GM12878 (cell line): ENCODE results near the gene ZNF513. TPM values are rescaled to one million over a fixed set of nuclear protein-coding genes. Genes with fewer than 3 reads are reported as not detected.

Experiments used
- ATAC-seq: fragments of 200-7000 bp; cut with Tn5 transposase; 3 replicates; pipeline ENCODE4 v1.9.1; 2020; ENCODE audit warnings: mild to moderate bottlenecking, moderate library complexity
- BruUV-seq: library from RNA; stranded (reverse); fragments of 400-500 nt; replicated peaks from 2 replicates; lab custom pipeline; 2021; lab: Mats Ljungman, UMichigan
- CTCF ChIA-PET: fragments of 300-600 bp; sonication (Branson Sonifier 250); formaldehyde crosslinking; extraction: SDS; loops from one replicate; lab custom pipeline; 2021; ENCODE audit warnings: inconsistent platforms; lab: Yijun Ruan, JAX
- POLR2A ChIA-PET: fragments of 350-600 bp; formaldehyde crosslinking; extraction: SDS; loops from one replicate; lab custom pipeline; 2021; ENCODE audit warnings: inconsistent platforms; lab: Charles Lee
- RAD21 ChIA-PET: fragments of 300-600 bp; sonication (Branson Sonifier 250); formaldehyde crosslinking; loops from one replicate; lab custom pipeline; 2023; ENCODE audit warnings: antibody characterized with exemption; ENCODE audit not compliant: unreplicated experiment; lab: Charles Lee
- SMC1A ChIA-PET: fragments of 300-600 bp; sonication (Branson Sonifier 250); formaldehyde crosslinking; loops from one replicate; lab custom pipeline; 2023; ENCODE audit not compliant: unreplicated experiment, uncharacterized antibody; lab: Charles Lee
- DNase-seq: peaks from one replicate; pipeline ENCODE4 v3.0.0-alpha.2; 2011; ENCODE audit warnings: low read depth, low spot score
- FAIRE-seq: peaks from 3 replicates; lab custom pipeline; 2011; peaks lifted over from hg19 to GRCh38; lab: Jason Lieb, UNC
- H2AFZ ChIP-seq: 2 replicates; pipeline ENCODE4 v1.6.0; 2011; ENCODE audit warnings: low read depth, low read length, control low read depth; ENCODE audit not compliant: control insufficient read depth
- H3K27ac ChIP-seq: 2 replicates; pipeline ENCODE4 v1.5.1; 2011; ENCODE audit warnings: control low read depth; ENCODE audit not compliant: control insufficient read depth, insufficient read depth
- H3K27me3 ChIP-seq, 2 experiments: replicated peaks in 1 of 2; 2 replicates each; pipeline versions ENCODE4 v1.6.0 to v1.6.1; 2011; ENCODE audit warnings: low read length in 1 of 2; ENCODE audit not compliant: control insufficient read depth in 2 of 2, insufficient read depth in 2 of 2
- H3K36me3 ChIP-seq, 2 experiments: 2 replicates each; pipeline ENCODE4 v1.5.1; 2011; ENCODE audit warnings: low read length in 1 of 2; ENCODE audit not compliant: control insufficient read depth in 2 of 2, insufficient read depth in 2 of 2
- H3K4me1 ChIP-seq: 2 replicates; pipeline ENCODE4 v1.6.1; 2011; ENCODE audit warnings: mild to moderate bottlenecking, low read length, moderate library complexity, mixed read lengths; ENCODE audit not compliant: control insufficient read depth, insufficient read depth
- H3K4me2 ChIP-seq: 2 replicates; pipeline ENCODE4 v1.6.0; 2011; ENCODE audit warnings: control low read depth; ENCODE audit not compliant: control insufficient read depth, insufficient read depth
- H3K4me3 ChIP-seq: fragments of 200-600 bp; sonication (generic); 2 replicates; pipeline ENCODE4 v1.5.1; 2016
- H3K79me2 ChIP-seq: 2 replicates; pipeline ENCODE4 v1.6.0; 2011; ENCODE audit warnings: low read length; ENCODE audit not compliant: control insufficient read depth, insufficient read depth
- H3K9ac ChIP-seq: 2 replicates; pipeline ENCODE4 v1.8.0; 2011; ENCODE audit warnings: low read length, control low read depth, mixed read lengths; ENCODE audit not compliant: control insufficient read depth, insufficient read depth
- H3K9me3 ChIP-seq: replicated peaks from 3 replicates; pipeline ENCODE4 v1.5.1; 2011; ENCODE audit warnings: mild to moderate bottlenecking, low read length; ENCODE audit not compliant: control insufficient read depth, insufficient read depth
- H4K20me1 ChIP-seq: 2 replicates; pipeline ENCODE4 v1.6.0; 2011; ENCODE audit not compliant: control insufficient read depth, insufficient read depth
- BCLAF1 ChIP-seq: fragments of 450-650 bp; IDR thresholded peaks from 2 replicates; pipeline ENCODE4 v1.6.1; 2017; ENCODE audit warnings: antibody characterized with exemption, mild to moderate bottlenecking, moderate library complexity
- CHD1 ChIP-seq: IDR thresholded peaks from 2 replicates; pipeline ENCODE4 v1.6.1; 2012; ENCODE audit warnings: low read depth, low read length, improper control_type of control experiment
- HCFC1 ChIP-seq: fragments of 150-350 bp; IDR thresholded peaks from 2 replicates; pipeline ENCODE4 v1.6.1; 2014; ENCODE audit warnings: low read length
- KLF5 ChIP-seq: fragments of 450-650 bp; IDR thresholded peaks from 2 replicates; pipeline ENCODE4 v1.6.1; 2014; ENCODE audit warnings: mild to moderate bottlenecking; ENCODE audit not compliant: partially characterized antibody
- MEF2B ChIP-seq: fragments of 450-650 bp; IDR thresholded peaks from 2 replicates; pipeline ENCODE4 v1.6.1; 2018; ENCODE audit warnings: mild to moderate bottlenecking, moderate library complexity; ENCODE audit not compliant: partially characterized antibody, poor library complexity, severe bottlenecking
- NBN ChIP-seq: fragments of 450-650 bp; IDR thresholded peaks from 2 replicates; pipeline ENCODE4 v1.6.1; 2016
- PAX5 ChIP-seq: IDR thresholded peaks from 2 replicates; pipeline ENCODE4 v1.6.1; 2011; ENCODE audit warnings: low read depth, low read length, borderline replicate concordance
- POLR2AphosphoS5 ChIP-seq: IDR thresholded peaks from 2 replicates; pipeline ENCODE4 v1.6.1; 2011; ENCODE audit warnings: mild to moderate bottlenecking, low read length, inconsistent platforms
- SRF ChIP-seq, 2 experiments: IDR thresholded peaks; 2 replicates each; pipeline ENCODE4 v1.6.1; 2011; ENCODE audit warnings: low read depth in 2 of 2, low read length in 2 of 2, mild to moderate bottlenecking in 1 of 2, moderate library complexity in 1 of 2
- ZNF384 ChIP-seq: IDR thresholded peaks from 2 replicates; pipeline ENCODE4 v1.6.1; 2012; ENCODE audit warnings: low read depth, mild to moderate bottlenecking, low read length, improper control_type of control experiment, borderline replicate concordance
- WGBS: methylation state at CpG from one replicate; pipeline ENCODE4 v1.1.6; 2016; ENCODE audit warnings: low lambda C conversion rate; ENCODE audit not compliant: insufficient replicate concordance, insufficient coverage; ENCODE audit errors: missing lambda C conversion rate; 5-methylcytosine and 5-hydroxymethylcytosine counted together
- in situ Hi-C: fragments of 300-500 bp; cut with MboI; formaldehyde crosslinking; loops from 9 replicates; pipeline ENCODE4 v1.14.3; 2018; ENCODE audit warnings: mixed read lengths
- intact Hi-C: fragments of 100-400 bp; cut with micrococcal nuclease; formaldehyde crosslinking; loops from one replicate; pipeline ENCODE4 v1.14.2; 2022; ENCODE audit not compliant: unreplicated experiment
- polyA plus RNA-seq, 11 experiments: library from polyadenylated mRNA; depleted of rRNA in 4 of 11; unstranded in 6 of 11; stranded (reverse) in 5 of 11; fragments of >200 nt; fragmentation: Nextera tagmentation in 4 of 11; fragmentation: Illumina TruSeq in 1 of 11; extraction: Ambion mirVana in 4 of 11; extraction: Trizol in 1 of 11; gene quantifications; 1 replicate in 1 of 11; 2 replicates in 10 of 11; pipeline versions ENCODE4 v1.2.1 to v1.2.3, GENCODE V29; 2011 to 2016; ENCODE audit warnings: inconsistent platforms in 2 of 11, missing spikeins in 2 of 11, low read depth in 1 of 11
- total RNA-seq, 4 experiments: library from RNA; depleted of rRNA in 3 of 4; stranded (reverse); fragments of >200 nt in 3 of 4; fragmentation: Illumina TruSeq in 1 of 4; extraction: Trizol in 1 of 4; gene quantifications; 2 replicates each; pipeline versions ENCODE4 v1.2.1 to v1.2.3, GENCODE V29; 2013 to 2021
- TF ChIP-seq, protein P1 (sequence below): IDR thresholded peaks from 2 replicates; pipeline ENCODE4 v1.6.1; 2011; ENCODE audit warnings: low read depth, mild to moderate bottlenecking, low read length, moderate library complexity, borderline replicate concordance; ENCODE audit errors: extremely low read depth
- TF ChIP-seq, protein P2 (sequence below): fragments of 450-650 bp; formaldehyde crosslinking; IDR thresholded peaks from 2 replicates; pipeline ENCODE4 v1.4.0; 2020; ENCODE audit warnings: mild to moderate bottlenecking, moderate library complexity
- TF ChIP-seq, protein P3 (sequence below): fragments of 450-650 bp; IDR thresholded peaks from 2 replicates; pipeline ENCODE4 v1.6.1; 2017; ENCODE audit warnings: low read depth, mild to moderate bottlenecking, moderate library complexity

ZNF513 gene
- total and polyA plus RNA-seq, 10 of the 15 experiments (the other 5 are each of a cell fraction or from before 2014, with no cell fraction given) = 0.06 to 16.4 (median 5.6) TPM

GRCh38 chr2:27356382-27357181 lies 24.0 kb downstream of the ZNF513 start, which contains the start of gene GTF3C2:
Gene GTF3C2, minus strand, starts transcription at chr2:27356764. Its CDS starts 13,210 bp downstream, at chr2:27343554.
- no peaks in the 10 kb centered on the region for H4K20me1 ChIP-seq
- H3K79me2 ChIP-seq = peaks cover 62% of the 10 kb centered on the region
- DNase-seq (peak; percentile 88), ATAC-seq (peak; percentile 91), FAIRE-seq (peak; percentile 56)
- TSS peak; percentile 70 for BruUV-seq
- H3K27me3 ChIP-seq = no peaks in the 10 kb centered on the region
- peak within 1 kb of the TSS; percentile 99 for H3K9ac ChIP-seq
- H3K36me3 ChIP-seq = no peaks in the 10 kb centered on the region
- H3K4me1 ChIP-seq = no peaks in the 10 kb centered on the region; the same call in 1 of the 2 replicates
- SMC1A ChIA-PET = interaction anchor here (1.0 to 2.1 kb wide), 3 partner anchors 9 to 34 kb away, joined by 3 to 11 read pairs (median 5); partner anchors contain the start of gene MPV17
- intact Hi-C loops = loop anchor here (1.0 to 10.0 kb wide), 2 partner anchors 14 to 142 kb away; partner anchors contain the start of genes ATRAID, CAD, EIF2B4 and SLC5A6
- peak within 1 kb of the TSS; percentile 97 for H3K4me3 ChIP-seq
- peak within 1 kb of the TSS; percentile 51 for H3K4me2 ChIP-seq
- WGBS = under 1% methylated on average over 63 of the region's 67 CpGs
- in situ Hi-C loops = no loop called here
- peak within 1 kb of the TSS; percentile 98 for H2AFZ ChIP-seq
- H3K9me3 ChIP-seq = no peaks in the 10 kb centered on the region
- CTCF ChIA-PET = interaction anchor here (0.9 to 1.5 kb wide), 6 partner anchors 13 to 327 kb away, joined by 3 to 8 read pairs (median 5); no protein-coding TSS in a partner anchor
- H3K27ac ChIP-seq = peak within 1 kb of the TSS; percentile 96
- RAD21 ChIA-PET = interaction anchor here (0.7 kb wide), 1 partner anchor 23 kb away, joined by 3 read pairs; no protein-coding TSS in a partner anchor
- POLR2A ChIA-PET = interaction anchor here (0.7 to 2.8 kb wide), 6 partner anchors 13 to 72 kb away, joined by 3 to 10 read pairs (median 6); partner anchors contain the start of genes EIF2B4, NRBP1 and ZNF513
- peak; percentile 94 for TF ChIP-seq NBN
- TF ChIP-seq POLR2AphosphoS5 = peak; percentile 83
- no peak for TF ChIP-seq ZNF384
- TF ChIP-seq PAX5 = no peak
- TF ChIP-seq, protein P1, sequence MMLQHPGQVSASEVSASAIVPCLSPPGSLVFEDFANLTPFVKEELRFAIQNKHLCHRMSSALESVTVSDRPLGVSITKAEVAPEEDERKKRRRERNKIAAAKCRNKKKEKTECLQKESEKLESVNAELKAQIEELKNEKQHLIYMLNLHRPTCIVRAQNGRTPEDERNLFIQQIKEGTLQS = peak; percentile 49; the same call in 1 of the 2 replicates
- peak; percentile 81 for TF ChIP-seq HCFC1
- TF ChIP-seq MEF2B = peak; percentile 74
- TF ChIP-seq, protein P2, sequence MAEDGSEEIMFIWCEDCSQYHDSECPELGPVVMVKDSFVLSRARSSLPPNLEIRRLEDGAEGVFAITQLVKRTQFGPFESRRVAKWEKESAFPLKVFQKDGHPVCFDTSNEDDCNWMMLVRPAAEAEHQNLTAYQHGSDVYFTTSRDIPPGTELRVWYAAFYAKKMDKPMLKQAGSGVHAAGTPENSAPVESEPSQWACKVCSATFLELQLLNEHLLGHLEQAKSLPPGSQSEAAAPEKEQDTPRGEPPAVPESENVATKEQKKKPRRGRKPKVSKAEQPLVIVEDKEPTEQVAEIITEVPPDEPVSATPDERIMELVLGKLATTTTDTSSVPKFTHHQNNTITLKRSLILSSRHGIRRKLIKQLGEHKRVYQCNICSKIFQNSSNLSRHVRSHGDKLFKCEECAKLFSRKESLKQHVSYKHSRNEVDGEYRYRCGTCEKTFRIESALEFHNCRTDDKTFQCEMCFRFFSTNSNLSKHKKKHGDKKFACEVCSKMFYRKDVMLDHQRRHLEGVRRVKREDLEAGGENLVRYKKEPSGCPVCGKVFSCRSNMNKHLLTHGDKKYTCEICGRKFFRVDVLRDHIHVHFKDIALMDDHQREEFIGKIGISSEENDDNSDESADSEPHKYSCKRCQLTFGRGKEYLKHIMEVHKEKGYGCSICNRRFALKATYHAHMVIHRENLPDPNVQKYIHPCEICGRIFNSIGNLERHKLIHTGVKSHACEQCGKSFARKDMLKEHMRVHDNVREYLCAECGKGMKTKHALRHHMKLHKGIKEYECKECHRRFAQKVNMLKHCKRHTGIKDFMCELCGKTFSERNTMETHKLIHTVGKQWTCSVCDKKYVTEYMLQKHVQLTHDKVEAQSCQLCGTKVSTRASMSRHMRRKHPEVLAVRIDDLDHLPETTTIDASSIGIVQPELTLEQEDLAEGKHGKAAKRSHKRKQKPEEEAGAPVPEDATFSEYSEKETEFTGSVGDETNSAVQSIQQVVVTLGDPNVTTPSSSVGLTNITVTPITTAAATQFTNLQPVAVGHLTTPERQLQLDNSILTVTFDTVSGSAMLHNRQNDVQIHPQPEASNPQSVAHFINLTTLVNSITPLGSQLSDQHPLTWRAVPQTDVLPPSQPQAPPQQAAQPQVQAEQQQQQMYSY = no peak
- TF ChIP-seq, protein P3, sequence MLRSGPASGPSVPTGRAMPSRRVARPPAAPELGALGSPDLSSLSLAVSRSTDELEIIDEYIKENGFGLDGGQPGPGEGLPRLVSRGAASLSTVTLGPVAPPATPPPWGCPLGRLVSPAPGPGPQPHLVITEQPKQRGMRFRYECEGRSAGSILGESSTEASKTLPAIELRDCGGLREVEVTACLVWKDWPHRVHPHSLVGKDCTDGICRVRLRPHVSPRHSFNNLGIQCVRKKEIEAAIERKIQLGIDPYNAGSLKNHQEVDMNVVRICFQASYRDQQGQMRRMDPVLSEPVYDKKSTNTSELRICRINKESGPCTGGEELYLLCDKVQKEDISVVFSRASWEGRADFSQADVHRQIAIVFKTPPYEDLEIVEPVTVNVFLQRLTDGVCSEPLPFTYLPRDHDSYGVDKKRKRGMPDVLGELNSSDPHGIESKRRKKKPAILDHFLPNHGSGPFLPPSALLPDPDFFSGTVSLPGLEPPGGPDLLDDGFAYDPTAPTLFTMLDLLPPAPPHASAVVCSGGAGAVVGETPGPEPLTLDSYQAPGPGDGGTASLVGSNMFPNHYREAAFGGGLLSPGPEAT = peak; percentile 93
- peak; percentile 97 for TF ChIP-seq KLF5
- peak; percentile 85 for TF ChIP-seq BCLAF1
- TF ChIP-seq SRF (IDR thresholded peaks at IDR 0.05; ENCODE audit: low read depth in 2 of 2, low read length in 2 of 2) = peak; percentile 14 to 76; a peak in 1 of 4 replicates
- peak; percentile 93; the same call in 1 of the 2 replicates for TF ChIP-seq CHD1
